IPS-15b (cell line): Measurements from ENCODE around the gene ANKH.

ENCODE experiments used
- H3K27me3 ChIP-seq: one replicate; pipeline ENCODE4 v1.6.1; 2013; ENCODE audit warnings: low read length; ENCODE audit not compliant: control insufficient read depth, insufficient read depth
- H3K36me3 ChIP-seq: one replicate; pipeline ENCODE4 v1.6.1; 2013; ENCODE audit warnings: low read length; ENCODE audit not compliant: control insufficient read depth, insufficient read depth
- H3K4me1 ChIP-seq: one replicate; pipeline ENCODE4 v1.6.1; 2013; ENCODE audit warnings: mild to moderate bottlenecking, low read length; ENCODE audit not compliant: control insufficient read depth, insufficient read depth
- H3K4me3 ChIP-seq: one replicate; pipeline ENCODE4 v1.5.1; 2013; ENCODE audit warnings: low read depth, low read length
- H3K9ac ChIP-seq: one replicate; pipeline ENCODE4 v1.6.1; 2013; ENCODE audit warnings: low read depth, mild to moderate bottlenecking, low read length
- H3K9me3 ChIP-seq: one replicate; pipeline ENCODE4 v1.6.1; 2013; ENCODE audit warnings: mild to moderate bottlenecking, low read length; ENCODE audit not compliant: control insufficient read depth, insufficient read depth

ANKH gene

GRCh38 chr5:14745753-14746152 is 125.8 kb downstream of the ANKH start:
- Histone ChIP-seq H3K36me3 (no peaks in the 10 kb centered on the region), H3K9me3 (no peaks in the 10 kb centered on the region), H3K9ac (no peak overlapping the region), H3K4me3 (no peak overlapping the region), H3K4me1 (peaks cover 6% of the 10 kb centered on the region), H3K27me3 (no peaks in the 10 kb centered on the region)

GRCh38 chr5:14745188-14745563 is 126.4 kb downstream of the ANKH start:
- H3K27me3 ChIP-seq, result no peaks in the 10 kb centered on the region
- no peaks in the 10 kb centered on the region for H3K9me3 ChIP-seq
- H3K36me3 ChIP-seq, result no peaks in the 10 kb centered on the region
- H3K4me1 ChIP-seq, result peaks cover 10% of the 10 kb centered on the region
- no peak overlapping the region for H3K4me3 ChIP-seq
- H3K9ac ChIP-seq, result no peak overlapping the region

- H3K9me3 ChIP-seq, result no peaks in the 10 kb centered on the region
- H3K9ac ChIP-seq, result no peak overlapping the region
- peaks cover 14% of the 10 kb centered on the region for H3K4me1 ChIP-seq
- no peak overlapping the region for H3K4me3 ChIP-seq
- no peaks in the 10 kb centered on the region for H3K27me3 ChIP-seq
- H3K36me3 ChIP-seq, result no peaks in the 10 kb centered on the region
These were observed 127.0 kb downstream of the ANKH start for GRCh38 chr5:14744296-14745187.

GRCh38 chr5:14743601-14744295 is 127.8 kb downstream of the ANKH start:
- H3K36me3 ChIP-seq, result no peaks in the 10 kb centered on the region
- no peaks in the 10 kb centered on the region for H3K9me3 ChIP-seq
- no peaks in the 10 kb centered on the region for H3K27me3 ChIP-seq
- H3K4me1 ChIP-seq, result peaks cover 14% of the 10 kb centered on the region
- no peak overlapping the region for H3K9ac ChIP-seq
- H3K4me3 ChIP-seq, result no peak overlapping the region

- no peaks in the 10 kb centered on the region for H3K36me3 ChIP-seq
- no peak overlapping the region for H3K9ac ChIP-seq
- H3K4me1 ChIP-seq, result peaks cover 14% of the 10 kb centered on the region
- no peaks in the 10 kb centered on the region for H3K27me3 ChIP-seq
- H3K4me3 ChIP-seq, result no peak overlapping the region
- H3K9me3 ChIP-seq, result no peaks in the 10 kb centered on the region
These were observed 129.1 kb downstream of the ANKH start for GRCh38 chr5:14742498-14742897.

- Histone ChIP-seq H3K9ac (no peak overlapping the region), H3K4me1 (peaks cover 14% of the 10 kb centered on the region), H3K9me3 (no peaks in the 10 kb centered on the region), H3K36me3 (no peaks in the 10 kb centered on the region), H3K27me3 (no peaks in the 10 kb centered on the region), H3K4me3 (no peak overlapping the region)
These were observed 129.7 kb downstream of the ANKH start for GRCh38 chr5:14741801-14742440.

- no peak overlapping the region for H3K9ac ChIP-seq
- peaks cover 14% of the 10 kb centered on the region for H3K4me1 ChIP-seq
These were observed 130.4 kb downstream of the ANKH start for GRCh38 chr5:14741131-14741530.

GRCh38 chr5:14739981-14740380 is 131.6 kb downstream of the ANKH start:
- Histone ChIP-seq H3K27me3 (no peaks in the 10 kb centered on the region), H3K36me3 (no peaks in the 10 kb centered on the region), H3K9ac (no peak overlapping the region), H3K4me3 (no peak overlapping the region), H3K4me1 (peaks cover 14% of the 10 kb centered on the region), H3K9me3 (no peaks in the 10 kb centered on the region)

More at GRCh38 chr5:14741131-14741530, 130.4 kb downstream of the ANKH start:
- no peaks in the 10 kb centered on the region for H3K36me3 ChIP-seq
- H3K9me3 ChIP-seq, result no peaks in the 10 kb centered on the region
- no peaks in the 10 kb centered on the region for H3K27me3 ChIP-seq
- no peak overlapping the region for H3K4me3 ChIP-seq

- Histone ChIP-seq H3K27me3 (no peaks in the 10 kb centered on the region), H3K9ac (no peak overlapping the region), H3K9me3 (no peaks in the 10 kb centered on the region), H3K36me3 (no peaks in the 10 kb centered on the region), H3K4me3 (no peak overlapping the region), H3K4me1 (peaks cover 14% of the 10 kb centered on the region)
These were observed 132.0 kb downstream of the ANKH start for GRCh38 chr5:14739538-14739937.

GRCh38 chr5:14738050-14738449 is 133.5 kb downstream of the ANKH start:
- no peaks in the 10 kb centered on the region for H3K9me3 ChIP-seq
- H3K4me1 ChIP-seq, result peaks cover 14% of the 10 kb centered on the region
- H3K4me3 ChIP-seq, result no peak overlapping the region
- H3K9ac ChIP-seq, result no peak overlapping the region
- no peaks in the 10 kb centered on the region for H3K27me3 ChIP-seq
- H3K36me3 ChIP-seq, result no peaks in the 10 kb centered on the region

- H3K4me3 ChIP-seq, result no peak overlapping the region
- H3K4me1 ChIP-seq, result peaks cover 14% of the 10 kb centered on the region
- no peaks in the 10 kb centered on the region for H3K9me3 ChIP-seq
- no peaks in the 10 kb centered on the region for H3K27me3 ChIP-seq
- H3K36me3 ChIP-seq, result no peaks in the 10 kb centered on the region
- no peak overlapping the region for H3K9ac ChIP-seq
These were observed 134.3 kb downstream of the ANKH start for GRCh38 chr5:14737291-14737690.
